ENCODE results near the gene FOSB. TPM values are rescaled to one million over a fixed set of nuclear protein-coding genes. Genes with fewer than 3 reads are reported as not detected.

The FOSB gene
- total and polyA plus RNA-seq, 9 of the 15 experiments (the other 6 are each of a cell fraction or from before 2014, with no cell fraction given): 0.11 to 2.7 (median 0.73) TPM

DNA sequence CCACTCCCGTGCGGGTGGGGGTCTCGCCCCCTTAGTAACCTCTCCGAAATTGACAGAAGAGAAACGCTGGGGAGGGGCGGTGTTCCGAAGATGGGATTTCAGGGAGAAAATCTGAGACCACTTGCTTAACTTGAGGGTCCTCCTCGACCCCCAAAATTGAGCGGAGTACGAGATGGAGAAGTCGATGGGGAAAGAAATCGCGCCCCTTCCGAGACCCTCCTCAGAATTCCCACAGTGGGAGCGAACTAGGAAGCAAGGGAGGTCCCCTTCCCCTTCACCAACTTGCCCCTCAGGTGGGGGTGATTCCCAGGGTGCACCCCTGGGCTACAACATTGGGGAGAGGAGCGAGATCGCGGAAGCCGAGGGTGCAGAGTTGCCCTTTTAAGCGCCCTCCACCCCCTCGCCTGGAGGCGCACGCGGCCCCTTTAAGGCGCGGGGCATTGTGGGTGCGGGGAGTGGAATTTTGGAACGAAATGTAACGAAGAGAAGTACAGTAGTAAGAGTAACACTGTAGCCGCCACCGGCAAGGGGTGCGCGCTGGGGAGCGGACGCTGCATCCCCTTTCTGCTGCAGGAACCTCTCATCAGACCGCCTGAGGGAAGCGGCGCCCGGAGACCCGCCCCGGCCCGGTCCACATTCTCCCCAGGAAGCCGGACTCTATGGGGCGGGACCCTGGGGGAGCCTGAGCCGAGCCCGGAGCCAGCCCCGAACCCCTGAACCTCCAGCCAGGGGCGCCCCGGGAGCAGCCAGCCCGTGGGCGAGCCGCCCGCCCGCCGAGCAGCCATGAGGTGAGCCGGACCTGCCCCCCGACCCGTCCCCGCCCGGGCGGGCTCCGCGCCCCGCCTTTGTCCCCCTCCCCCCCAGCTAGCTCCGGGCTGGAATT lies 39.4 kb downstream of the FOSB start, which contains the start of gene VASP:
Gene VASP (plus strand): TSS at position 491 of the 883 bp plus-strand sequence. CDS start 293 bp downstream, at position 784.
- Histone ChIP-seq H3K9me1 (ENCODE audit: control insufficient read depth, insufficient read depth, low read length) (no peaks in the 10 kb centered on the region), H3K4me2 (ENCODE audit: insufficient read depth, low read length) (peak within 1 kb of the TSS; percentile 97), H3K27me3 (ENCODE audit: control insufficient read depth in 2 of 2, insufficient read depth in 2 of 2, low read length in 2 of 2) (no peaks in the 10 kb centered on the region), H2AFZ (ENCODE audit: low read depth, low read length) (peak within 1 kb of the TSS; percentile 91), H3K4me3 (peak within 1 kb of the TSS; percentile 99), H3K9ac (ENCODE audit: insufficient read depth in 1 of 2, low read depth in 2 of 2, low read length in 2 of 2) (peak within 1 kb of the TSS; percentile 95 to 97), H3K4me1 (replicated peaks in 1 of 2; ENCODE audit: control insufficient read depth in 2 of 2, insufficient read depth in 2 of 2, low read length in 2 of 2) (peaks cover 29 to 51% of the 10 kb centered on the region in 2 experiments), H3K9me3 (replicated peaks; ENCODE audit: control insufficient read depth, insufficient read depth, low read depth, low read length) (no peaks in the 10 kb centered on the region), H3K27ac (ENCODE audit: extremely low read depth, low read depth, low read length) (peak within 1 kb of the TSS; percentile 98), H3K36me3 (ENCODE audit: control insufficient read depth, insufficient read depth, low read length) (peaks cover 29% of the 10 kb centered on the region; the same call in 2 of the 3 replicates), H3K79me2 (ENCODE audit: control insufficient read depth, insufficient read depth, low read length) (peaks cover 60% of the 10 kb centered on the region), H4K20me1 (replicated peaks; ENCODE audit: control insufficient read depth, insufficient read depth, low read length) (no peaks in the 10 kb centered on the region)
- DNase-seq (ENCODE audit: extremely low read depth in 1 of 4, low spot score in 3 of 4) (peak; percentile 68 to 95 (median 76)), ATAC-seq (peak; percentile 71), FAIRE-seq (peak; percentile 89)
- POLR2A ChIA-PET: interaction anchor here (0.6 to 1.6 kb wide), 2 partner anchors 19 to 329 kb away, joined by 4 to 5 read pairs; partner anchors contain the start of gene TRAPPC6A
- CTCF ChIA-PET (ENCODE audit: low intra/inter-chr PET ratio): no interaction called here
- BruUV-seq (replicated peaks): no TSS peak
- WGBS (ENCODE audit: insufficient coverage, low coverage, missing lambda C conversion rate): under 1% methylated on average over 48 of the region's 65 CpGs
- in situ Hi-C loops (cut with MboI): no loop called here
- intact Hi-C loops (cut with micrococcal nuclease): loop anchor here (1.0 to 5.0 kb wide), 2 partner anchors 51 to 135 kb away; no protein-coding TSS in a partner anchor
- TF ChIP-seq YY1 (IDR thresholded peaks at IDR 0.05; ENCODE audit: borderline replicate concordance in 1 of 3, control insufficient read depth in 1 of 3, extremely low read depth in 1 of 3, insufficient read depth in 3 of 3, insufficient read length in 1 of 3, insufficient replicate concordance in 2 of 3, low read depth in 1 of 3, low read length in 2 of 3): peak in 2 of 3 experiments; percentile 53 to 57
- peak; percentile 57; the same call in 1 of the 2 replicates for TF ChIP-seq KLF13 (tag; IDR thresholded peaks at IDR 0.05; ENCODE audit: borderline replicate concordance, low read depth)
- peak; percentile 43 for TF ChIP-seq PRPF4 (IDR thresholded peaks at IDR 0.05; ENCODE audit: insufficient read depth, low read depth, low read length, poor library complexity, severe bottlenecking)
- TF ChIP-seq CBX1 (IDR thresholded peaks at IDR 0.05; ENCODE audit: low read depth): peak; percentile 88
- TF ChIP-seq PHF8 (IDR thresholded peaks at IDR 0.05; ENCODE audit: borderline replicate concordance, low read length): peak; percentile 69; the same call in 1 of the 2 replicates
- TF ChIP-seq NCOR1 (IDR thresholded peaks at IDR 0.05): peak; percentile 27; the same call in 1 of the 2 replicates
- peak; percentile 53; the same call in 1 of the 2 replicates for TF ChIP-seq ZNF263 (CRISPR knock-in tag; IDR thresholded peaks at IDR 0.05; ENCODE audit: borderline replicate concordance)
- TF ChIP-seq, protein P1, sequence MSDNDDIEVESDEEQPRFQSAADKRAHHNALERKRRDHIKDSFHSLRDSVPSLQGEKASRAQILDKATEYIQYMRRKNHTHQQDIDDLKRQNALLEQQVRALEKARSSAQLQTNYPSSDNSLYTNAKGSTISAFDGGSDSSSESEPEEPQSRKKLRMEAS (CRISPR knock-in tag; IDR thresholded peaks at IDR 0.05): peak; percentile 88
- TF ChIP-seq RBM34 (IDR thresholded peaks at IDR 0.05; ENCODE audit: borderline replicate concordance, insufficient read depth, low read length): no peak
- TF ChIP-seq, protein P2, sequence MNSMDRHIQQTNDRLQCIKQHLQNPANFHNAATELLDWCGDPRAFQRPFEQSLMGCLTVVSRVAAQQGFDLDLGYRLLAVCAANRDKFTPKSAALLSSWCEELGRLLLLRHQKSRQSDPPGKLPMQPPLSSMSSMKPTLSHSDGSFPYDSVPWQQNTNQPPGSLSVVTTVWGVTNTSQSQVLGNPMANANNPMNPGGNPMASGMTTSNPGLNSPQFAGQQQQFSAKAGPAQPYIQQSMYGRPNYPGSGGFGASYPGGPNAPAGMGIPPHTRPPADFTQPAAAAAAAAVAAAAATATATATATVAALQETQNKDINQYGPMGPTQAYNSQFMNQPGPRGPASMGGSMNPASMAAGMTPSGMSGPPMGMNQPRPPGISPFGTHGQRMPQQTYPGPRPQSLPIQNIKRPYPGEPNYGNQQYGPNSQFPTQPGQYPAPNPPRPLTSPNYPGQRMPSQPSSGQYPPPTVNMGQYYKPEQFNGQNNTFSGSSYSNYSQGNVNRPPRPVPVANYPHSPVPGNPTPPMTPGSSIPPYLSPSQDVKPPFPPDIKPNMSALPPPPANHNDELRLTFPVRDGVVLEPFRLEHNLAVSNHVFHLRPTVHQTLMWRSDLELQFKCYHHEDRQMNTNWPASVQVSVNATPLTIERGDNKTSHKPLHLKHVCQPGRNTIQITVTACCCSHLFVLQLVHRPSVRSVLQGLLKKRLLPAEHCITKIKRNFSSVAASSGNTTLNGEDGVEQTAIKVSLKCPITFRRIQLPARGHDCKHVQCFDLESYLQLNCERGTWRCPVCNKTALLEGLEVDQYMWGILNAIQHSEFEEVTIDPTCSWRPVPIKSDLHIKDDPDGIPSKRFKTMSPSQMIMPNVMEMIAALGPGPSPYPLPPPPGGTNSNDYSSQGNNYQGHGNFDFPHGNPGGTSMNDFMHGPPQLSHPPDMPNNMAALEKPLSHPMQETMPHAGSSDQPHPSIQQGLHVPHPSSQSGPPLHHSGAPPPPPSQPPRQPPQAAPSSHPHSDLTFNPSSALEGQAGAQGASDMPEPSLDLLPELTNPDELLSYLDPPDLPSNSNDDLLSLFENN (IDR thresholded peaks at IDR 0.05; ENCODE audit: low read depth in 2 of 2, low read length in 2 of 2): peak in 1 of 2 experiments; percentile 79; a peak in 1 of 4 replicates
- TF ChIP-seq RNF2 (IDR thresholded peaks at IDR 0.05): peak; percentile 90
- no peak for TF ChIP-seq MAFK (IDR thresholded peaks at IDR 0.05; ENCODE audit: low read length)
- TF ChIP-seq, protein P3, sequence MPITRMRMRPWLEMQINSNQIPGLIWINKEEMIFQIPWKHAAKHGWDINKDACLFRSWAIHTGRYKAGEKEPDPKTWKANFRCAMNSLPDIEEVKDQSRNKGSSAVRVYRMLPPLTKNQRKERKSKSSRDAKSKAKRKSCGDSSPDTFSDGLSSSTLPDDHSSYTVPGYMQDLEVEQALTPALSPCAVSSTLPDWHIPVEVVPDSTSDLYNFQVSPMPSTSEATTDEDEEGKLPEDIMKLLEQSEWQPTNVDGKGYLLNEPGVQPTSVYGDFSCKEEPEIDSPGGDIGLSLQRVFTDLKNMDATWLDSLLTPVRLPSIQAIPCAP (CRISPR knock-in tag; IDR thresholded peaks at IDR 0.05; ENCODE audit: borderline replicate concordance): no peak
